CD4-positive, alpha-beta memory T cell (primary cell): Measurements from ENCODE around the gene ZHX3. TPM values are rescaled to one million over a fixed set of nuclear protein-coding genes. Genes with fewer than 3 reads are reported as not detected.

Experiments used
- CTCF ChIA-PET: fragments of 350-600 bp; sonication (Branson Sonifier 250); formaldehyde crosslinking; loops from one replicate; lab custom pipeline; 2021; ENCODE audit warnings: inconsistent platforms; ENCODE audit not compliant: partially characterized antibody; lab: Charles Lee
- POLR2A ChIA-PET: fragments of 350-600 bp; sonication (Branson Sonifier 250); formaldehyde crosslinking; loops from one replicate; lab custom pipeline; 2021; ENCODE audit not compliant: partially characterized antibody; lab: Charles Lee
- DNase-seq, 5 donors: peaks; one replicate each; pipeline versions ENCODE4 v3.0.0 to v3.0.0-alpha.2; 2020 to 2022; ENCODE audit warnings: mixed read lengths in 1 of 5
- H3K27ac ChIP-seq: one replicate; pipeline ENCODE4 v1.7.0; 2013; ENCODE audit warnings: low read depth, low read length
- H3K27me3 ChIP-seq: 2 replicates; pipeline ENCODE4 v1.7.0; 2013; ENCODE audit warnings: mild to moderate bottlenecking, low read length, moderate library complexity; ENCODE audit not compliant: insufficient read depth
- H3K36me3 ChIP-seq: 2 replicates; pipeline ENCODE4 v1.7.0; 2013; ENCODE audit warnings: mild to moderate bottlenecking, low read length, moderate library complexity; ENCODE audit not compliant: insufficient read depth
- H3K4me1 ChIP-seq: 2 replicates; pipeline ENCODE4 v1.7.0; 2013; ENCODE audit warnings: mild to moderate bottlenecking, low read length, moderate library complexity; ENCODE audit not compliant: insufficient read depth
- H3K4me3 ChIP-seq, 2 donors: one replicate each; pipeline ENCODE4 v1.7.0; 2013; ENCODE audit warnings: low read length in 2 of 2, mild to moderate bottlenecking in 1 of 2
- H3K9me3 ChIP-seq, 2 donors: one replicate each; pipeline ENCODE4 v1.7.0; 2013; ENCODE audit warnings: low read length in 2 of 2, control low read depth in 1 of 2; ENCODE audit not compliant: control insufficient read depth in 1 of 2
- H3K27ac Mint-ChIP-seq, 7 donors: one replicate each; pipeline ENCODE4 v1.8.0; 2020 to 2021; ENCODE audit warnings: mixed read lengths in 7 of 7, mild to moderate bottlenecking in 6 of 7, inconsistent platforms in 3 of 7, moderate library complexity in 3 of 7
- H3K27me3 Mint-ChIP-seq, 2 donors: one replicate each; pipeline ENCODE4 v1.8.0; 2020 to 2021; ENCODE audit warnings: mixed read lengths in 2 of 2
- H3K36me3 Mint-ChIP-seq, 2 donors: one replicate each; pipeline ENCODE4 v1.8.0; 2020 to 2021; ENCODE audit warnings: mixed read lengths in 2 of 2, inconsistent platforms in 1 of 2, mild to moderate bottlenecking in 1 of 2
- H3K4me1 Mint-ChIP-seq, 4 donors: one replicate each; pipeline ENCODE4 v1.8.0; 2020 to 2021; ENCODE audit warnings: mixed read lengths in 4 of 4, mild to moderate bottlenecking in 1 of 4
- H3K4me3 Mint-ChIP-seq, 8 donors: one replicate each; pipeline ENCODE4 v1.8.0; 2020 to 2021; ENCODE audit warnings: mixed read lengths in 8 of 8, mild to moderate bottlenecking in 7 of 8, moderate library complexity in 6 of 8, inconsistent platforms in 3 of 8
- H3K9me3 Mint-ChIP-seq, 8 donors: one replicate each; pipeline ENCODE4 v1.8.0; 2020 to 2021; ENCODE audit warnings: mixed read lengths in 8 of 8, mild to moderate bottlenecking in 5 of 8, inconsistent platforms in 3 of 8, moderate library complexity in 1 of 8
- intact Hi-C: fragments of 100-400 bp; cut with micrococcal nuclease; formaldehyde crosslinking; loops from one replicate; pipeline ENCODE4 v1.15.1; 2023
- polyA plus RNA-seq, 2 donors: library from polyadenylated mRNA; unstranded; fragments of 300-500 nt; fragmentation: Illumina TruSeq; gene quantifications; one replicate each; pipeline ENCODE4 v1.2.3, GENCODE V29; 2021
- total RNA-seq, 2 experiments: library from RNA; stranded (reverse); gene quantifications; one replicate each; pipeline ENCODE4 v1.2.3, GENCODE V29; 2021

Gene ZHX3
- total and polyA plus RNA-seq, 4 experiments from 2014 or later = 2.4 to 6.3 (median 5.5) TPM

GRCh38 chr20:41258474-41258873, 59.1 kb downstream of the ZHX3 start:
- Mint-ChIP-seq H3K27me3 (no peaks in the 10 kb centered on the region), H3K9me3 (no peaks in the 10 kb centered on the region), H3K36me3 (no peaks in the 10 kb centered on the region), H3K27ac (no peak overlapping the region), H3K4me1 (no peaks in the 10 kb centered on the region), H3K4me3 (no peak overlapping the region)
- Histone ChIP-seq H3K4me1 (no peaks in the 10 kb centered on the region), H3K27ac (no peak overlapping the region), H3K27me3 (no peaks in the 10 kb centered on the region), H3K36me3 (no peaks in the 10 kb centered on the region), H3K4me3 (no peak overlapping the region), H3K9me3 (no peaks in the 10 kb centered on the region)
- CTCF ChIA-PET = no interaction called here
- POLR2A ChIA-PET = no interaction called here
- intact Hi-C loops = no loop called here
- no peak for DNase-seq

GRCh38 chr20:41256516-41256915, 61.0 kb downstream of the ZHX3 start:
- Mint-ChIP-seq H3K36me3 (no peaks in the 10 kb centered on the region), H3K27me3 (no peaks in the 10 kb centered on the region), H3K27ac (no peak overlapping the region), H3K4me3 (no peak overlapping the region), H3K9me3 (no peaks in the 10 kb centered on the region), H3K4me1 (no peaks in the 10 kb centered on the region)
- intact Hi-C loops = no loop called here
- Histone ChIP-seq H3K27me3 (no peaks in the 10 kb centered on the region), H3K4me3 (no peak overlapping the region), H3K27ac (no peak overlapping the region), H3K9me3 (no peaks in the 10 kb centered on the region), H3K4me1 (no peaks in the 10 kb centered on the region), H3K36me3 (no peaks in the 10 kb centered on the region)
- ChIA-PET POLR2A (interaction anchor here (1.5 kb wide), 1 partner anchor 110 kb away, joined by 3 read pairs; no protein-coding TSS in a partner anchor), CTCF (interaction anchor here (1.6 kb wide), 1 partner anchor 122 kb away, joined by 4 read pairs; no protein-coding TSS in a partner anchor)
- no peak for DNase-seq

- Histone ChIP-seq H3K9me3 (no peaks in the 10 kb centered on the region), H3K36me3 (no peaks in the 10 kb centered on the region), H3K27me3 (no peaks in the 10 kb centered on the region), H3K27ac (no peak overlapping the region), H3K4me1 (no peaks in the 10 kb centered on the region), H3K4me3 (no peak overlapping the region)
- CTCF ChIA-PET = interaction anchor here (1.4 kb wide), 1 partner anchor 292 kb away, joined by 4 read pairs; no protein-coding TSS in a partner anchor
- no peaks in the 10 kb centered on the region for H3K9me3 Mint-ChIP-seq
- DNase-seq = no peak
- H3K27me3 Mint-ChIP-seq = no peaks in the 10 kb centered on the region
- H3K36me3 Mint-ChIP-seq = no peaks in the 10 kb centered on the region
- H3K4me1 Mint-ChIP-seq = no peaks in the 10 kb centered on the region
- POLR2A ChIA-PET = no interaction called here
- no peak overlapping the region for H3K27ac Mint-ChIP-seq
- no peak overlapping the region for H3K4me3 Mint-ChIP-seq
- intact Hi-C loops = no loop called here
Measured at GRCh38 chr20:41255655-41256054, 61.9 kb downstream of the ZHX3 start.

- ChIA-PET CTCF (no interaction called here), POLR2A (no interaction called here)
- DNase-seq = no peak
- intact Hi-C loops = no loop called here
- no peak overlapping the region for H3K4me3 Mint-ChIP-seq
- peaks cover 0 to 3% (median 0%) of the 10 kb centered on the region in 4 donors for H3K4me1 Mint-ChIP-seq
- H3K27me3 Mint-ChIP-seq = no peaks in the 10 kb centered on the region
- no peaks in the 10 kb centered on the region for H3K4me1 ChIP-seq
- no peak overlapping the region for H3K27ac Mint-ChIP-seq
- H3K9me3 ChIP-seq = no peaks in the 10 kb centered on the region
- no peak overlapping the region for H3K27ac ChIP-seq
- no peaks in the 10 kb centered on the region for H3K36me3 Mint-ChIP-seq
- H3K36me3 ChIP-seq = no peaks in the 10 kb centered on the region
- H3K4me3 ChIP-seq = no peak overlapping the region
- H3K9me3 Mint-ChIP-seq = no peaks in the 10 kb centered on the region
- H3K27me3 ChIP-seq = no peaks in the 10 kb centered on the region
Measured at GRCh38 chr20:41249411-41250281, 67.9 kb downstream of the ZHX3 start.

GRCh38 chr20:41248368-41249024, 69.0 kb downstream of the ZHX3 start:
- H3K9me3 Mint-ChIP-seq = no peaks in the 10 kb centered on the region
- Histone ChIP-seq H3K4me1 (no peaks in the 10 kb centered on the region), H3K27me3 (no peaks in the 10 kb centered on the region), H3K4me3 (no peak overlapping the region), H3K27ac (no peak overlapping the region), H3K36me3 (no peaks in the 10 kb centered on the region), H3K9me3 (no peaks in the 10 kb centered on the region)
- no peak overlapping the region for H3K27ac Mint-ChIP-seq
- H3K4me1 Mint-ChIP-seq = peaks cover 0 to 3% (median 0%) of the 10 kb centered on the region in 4 donors
- CTCF ChIA-PET = interaction anchor here (1.1 kb wide), 1 partner anchor 153 kb away, joined by 3 read pairs; no protein-coding TSS in a partner anchor
- intact Hi-C loops = no loop called here
- no peak overlapping the region for H3K4me3 Mint-ChIP-seq
- DNase-seq = no peak
- no peaks in the 10 kb centered on the region for H3K36me3 Mint-ChIP-seq
- POLR2A ChIA-PET = no interaction called here
- H3K27me3 Mint-ChIP-seq = no peaks in the 10 kb centered on the region

- Histone ChIP-seq H3K27ac (no peak overlapping the region), H3K4me1 (peaks cover 4% of the 10 kb centered on the region), H3K36me3 (no peaks in the 10 kb centered on the region), H3K9me3 (no peaks in the 10 kb centered on the region), H3K4me3 (no peak overlapping the region), H3K27me3 (no peaks in the 10 kb centered on the region)
- Mint-ChIP-seq H3K9me3 (no peaks in the 10 kb centered on the region), H3K4me1 (peaks cover 2 to 6% (median 4%) of the 10 kb centered on the region in 4 donors), H3K27ac (peak overlapping the region in 2 of 7 donors; percentile 0 to 80), H3K36me3 (no peaks in the 10 kb centered on the region), H3K4me3 (no peak overlapping the region), H3K27me3 (no peaks in the 10 kb centered on the region)
- CTCF ChIA-PET = interaction anchor here (1.1 kb wide), 1 partner anchor 153 kb away, joined by 3 read pairs; no protein-coding TSS in a partner anchor
- no peak for DNase-seq
- POLR2A ChIA-PET = no interaction called here
- intact Hi-C loops = no loop called here
Measured at GRCh38 chr20:41247523-41248367, 69.8 kb downstream of the ZHX3 start.
